Large intestine (tissue), 12 donors: ENCODE data around the gene CLEC18B. TPM values are rescaled to one million over a fixed set of nuclear protein-coding genes. Genes with fewer than 3 reads are reported as not detected.
"Not testable (repeated sequence)": the region's sequence is repeated elsewhere in the genome, so short reads cannot be mapped to it uniquely, and the experiment has no call there.

Experiments
- DNase-seq, 2 donors: peaks; one replicate each; pipeline versions ENCODE4 v3.0.0 to v3.0.0-alpha.2; 2013
- H3K27ac ChIP-seq: one replicate; pipeline ENCODE4 v1.5.1; 2013; ENCODE audit warnings: low read length
- H3K27me3 ChIP-seq: 2 replicates; pipeline ENCODE4 v1.6.1; 2013; ENCODE audit warnings: low read length; ENCODE audit not compliant: control insufficient read depth, insufficient read depth
- H3K36me3 ChIP-seq: 2 replicates; pipeline ENCODE4 v1.6.1; 2013; ENCODE audit warnings: low read length; ENCODE audit not compliant: control insufficient read depth, insufficient read depth
- H3K4me1 ChIP-seq: one replicate; pipeline ENCODE4 v1.6.1; 2013; ENCODE audit warnings: low read length; ENCODE audit not compliant: control insufficient read depth, insufficient read depth
- H3K4me3 ChIP-seq: one replicate; pipeline ENCODE4 v1.5.1; 2013; ENCODE audit warnings: low read length
- H3K9me3 ChIP-seq: one replicate; pipeline ENCODE4 v1.6.1; 2013; ENCODE audit warnings: mild to moderate bottlenecking, low read depth, low read length, moderate library complexity; ENCODE audit not compliant: control insufficient read depth
- WGBS: methylation state at CpG from one replicate; pipeline ENCODE4 v1.1.5; 2013; ENCODE audit warnings: low lambda C conversion rate; ENCODE audit not compliant: insufficient coverage; 5-methylcytosine and 5-hydroxymethylcytosine counted together
- long read RNA-seq, 11 donors: transcript quantifications; one replicate each; lab custom pipeline, GENCODE V29; 2026
- polyA plus RNA-seq: library from polyadenylated mRNA; unstranded; fragments of 120-200 nt; gene quantifications from one replicate; pipeline ENCODE4 v1.2.1, GENCODE V29; 2013

The CLEC18B gene
- 2.8 TPM for polyA plus RNA-seq
- long read RNA-seq, donor 1, result 0 reads
- long read RNA-seq, donor 2, result 0 reads
- long read RNA-seq, donor 3, result 0 reads
- long read RNA-seq, donor 4, result 0 reads
- long read RNA-seq, donor 5, result 0 reads
- long read RNA-seq, donor 6, result 0 reads
- long read RNA-seq, donor 7, result 0 reads
- long read RNA-seq, donor 8, result 0 reads
- long read RNA-seq, donor 9, result 0 reads
- long read RNA-seq, donor 10, result 0 reads
- long read RNA-seq, donor 11, result 0 reads

DNA sequence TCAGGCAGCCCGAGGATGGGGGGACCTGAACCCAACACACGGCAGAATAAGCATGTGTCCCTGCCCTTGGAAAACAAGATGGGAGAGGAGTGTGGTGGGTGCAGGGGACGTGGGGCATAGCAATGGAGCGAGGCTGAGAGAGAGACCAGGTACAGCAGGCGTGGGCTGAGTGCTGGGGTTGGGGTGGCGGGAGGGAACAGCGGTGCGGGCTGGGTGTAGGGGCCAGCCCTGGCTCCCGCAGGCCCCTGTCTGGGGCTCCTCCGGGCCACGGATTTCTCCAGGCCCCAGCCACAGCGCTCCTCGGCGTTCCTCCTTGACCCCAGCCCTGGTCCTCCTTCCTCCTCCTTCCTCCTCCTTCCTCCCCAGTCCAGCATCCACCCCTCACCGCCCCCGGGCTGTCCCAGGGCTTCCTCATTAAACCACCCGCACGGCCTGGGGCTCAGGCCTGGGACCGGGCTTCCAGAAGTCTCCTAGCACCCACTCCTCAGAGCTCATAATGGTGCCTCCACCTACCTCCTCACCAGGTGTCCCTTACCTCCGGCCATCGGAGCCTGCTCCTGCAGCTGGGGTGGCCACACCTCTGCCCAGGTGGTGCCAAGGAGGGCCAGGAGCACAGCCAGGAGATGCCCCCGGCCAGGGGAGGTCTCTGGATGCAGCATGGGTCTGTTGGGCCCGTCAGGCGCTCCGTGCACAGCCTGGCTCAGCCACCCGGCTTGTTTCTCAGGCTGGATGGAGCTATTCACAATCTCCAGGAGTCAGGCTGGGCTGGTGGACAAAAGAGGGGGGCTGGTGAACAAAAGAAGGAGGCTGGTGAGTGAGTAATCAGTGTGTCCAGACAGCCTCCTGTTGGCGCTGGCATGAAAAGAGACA, at the start of gene CLEC18B:
Gene CLEC18B (minus strand): TSS at position 867 of the 870 bp plus-strand sequence. CDS start 208 bp downstream, at position 659.
- not testable (repeated sequence) for H3K9me3 ChIP-seq, H3K27me3 ChIP-seq, H3K4me1 ChIP-seq, H3K36me3 ChIP-seq, DNase-seq, H3K4me3 ChIP-seq, H3K27ac ChIP-seq
- no CpG with 5 or more reads among the region's 27 CpGs for WGBS

DNA sequence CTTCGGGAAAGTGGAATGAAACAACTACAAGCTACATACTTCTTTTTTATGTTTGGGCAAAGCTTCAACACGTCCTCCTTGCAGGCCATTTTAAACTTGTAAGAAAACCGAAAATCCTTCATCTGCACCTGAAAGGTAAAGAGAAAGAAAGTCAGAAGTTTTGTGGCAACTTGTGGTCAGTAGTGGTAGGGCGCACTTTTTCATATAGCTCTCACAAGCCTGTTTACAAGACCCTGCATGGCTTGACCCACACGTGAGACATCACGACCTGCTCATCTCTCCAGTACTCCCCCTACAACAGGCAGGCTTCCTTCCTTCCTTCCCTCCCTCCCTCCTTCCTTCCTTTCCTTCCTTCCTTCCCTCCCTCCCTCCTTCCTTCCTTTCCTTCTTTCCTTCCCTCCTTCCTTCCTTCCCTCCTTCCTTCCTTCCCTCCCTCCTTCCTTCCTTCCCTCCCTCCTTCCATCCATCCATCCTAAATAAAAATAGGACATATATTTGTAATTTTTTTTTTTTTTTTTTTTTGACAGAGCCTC, 48.7 kb upstream of the CLEC18B start:
- H3K27me3 ChIP-seq, result no peaks in the 10 kb centered on the region
- peaks cover 91% of the 10 kb centered on the region for H3K36me3 ChIP-seq
- DNase-seq, result no peak
- H3K4me1 ChIP-seq, result no peaks in the 10 kb centered on the region
- peak overlapping the region; percentile 12 for H3K27ac ChIP-seq
- no peaks in the 10 kb centered on the region for H3K9me3 ChIP-seq
- no peak overlapping the region for H3K4me3 ChIP-seq
- 100% methylated on average over 1 of the region's 6 CpGs for WGBS

DNA sequence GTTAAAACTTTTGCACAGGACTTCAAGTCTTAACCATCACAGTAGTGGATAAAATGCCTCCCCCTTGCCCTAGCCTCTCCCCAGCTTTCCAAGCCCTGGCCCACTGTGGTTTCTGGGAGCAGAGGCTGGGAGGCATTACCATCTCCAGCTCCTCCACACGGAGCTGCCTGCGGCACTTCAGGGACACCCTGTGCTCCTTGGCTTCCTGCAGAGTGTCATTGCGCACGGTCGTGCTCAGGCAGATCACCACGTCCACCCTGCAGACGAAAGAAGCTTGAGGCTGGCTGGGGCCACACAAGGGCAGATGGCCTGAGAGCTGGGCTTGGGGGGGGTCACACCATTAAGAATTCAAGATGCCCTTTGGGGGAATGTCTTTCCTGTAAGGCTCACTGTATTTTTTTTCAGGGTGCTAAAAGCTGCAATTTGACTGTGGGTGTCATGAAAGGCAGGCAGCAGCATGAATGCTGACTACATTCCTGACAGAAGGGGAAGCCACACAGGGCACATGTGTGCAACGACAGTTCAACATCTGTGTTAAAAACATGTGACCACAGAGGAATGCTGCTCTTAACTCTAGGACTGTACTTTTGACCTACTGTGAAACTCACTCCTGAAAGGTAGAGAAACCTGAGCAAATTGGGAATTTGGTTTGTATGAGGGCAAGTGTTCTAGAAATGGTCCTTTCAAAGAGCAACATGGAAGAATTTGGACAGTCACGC, 47.7 kb upstream of the CLEC18B start:
- H3K27ac ChIP-seq, result peak overlapping the region; percentile 16
- H3K4me1 ChIP-seq, result no peaks in the 10 kb centered on the region
- DNase-seq, result peak; percentile 16 to 53
- H3K36me3 ChIP-seq, result peaks cover 88% of the 10 kb centered on the region
- H3K9me3 ChIP-seq, result no peaks in the 10 kb centered on the region
- no peaks in the 10 kb centered on the region for H3K27me3 ChIP-seq
- WGBS, result no CpG with 5 or more reads among the region's 9 CpGs
- no peak overlapping the region for H3K4me3 ChIP-seq

DNA sequence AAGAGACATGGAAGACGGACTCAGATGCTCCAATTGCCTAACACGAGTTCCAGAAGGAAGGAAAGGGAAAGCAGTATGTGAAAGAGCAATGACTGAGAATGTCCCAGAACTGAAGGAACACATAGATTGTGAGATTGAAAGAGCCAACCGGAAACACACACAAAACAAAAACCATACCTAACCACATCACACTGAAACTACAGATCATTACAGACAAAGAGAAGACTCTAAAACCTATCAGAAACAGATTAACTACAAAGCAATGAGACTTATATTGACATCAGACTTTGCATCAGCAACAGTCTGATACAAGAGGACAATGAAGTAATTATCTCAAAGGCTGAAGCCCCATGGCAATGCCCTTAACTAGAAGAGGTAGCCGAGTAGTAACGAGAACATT, 45.6 kb upstream of the CLEC18B start:
- DNase-seq, result no peak
- Histone ChIP-seq H3K27me3 (no peaks in the 10 kb centered on the region), H3K36me3 (peaks cover 89% of the 10 kb centered on the region), H3K9me3 (no peaks in the 10 kb centered on the region), H3K27ac (no peak overlapping the region), H3K4me1 (no peaks in the 10 kb centered on the region), H3K4me3 (no peak overlapping the region)
- 100% methylated on average over 4 of the region's 5 CpGs for WGBS

DNA sequence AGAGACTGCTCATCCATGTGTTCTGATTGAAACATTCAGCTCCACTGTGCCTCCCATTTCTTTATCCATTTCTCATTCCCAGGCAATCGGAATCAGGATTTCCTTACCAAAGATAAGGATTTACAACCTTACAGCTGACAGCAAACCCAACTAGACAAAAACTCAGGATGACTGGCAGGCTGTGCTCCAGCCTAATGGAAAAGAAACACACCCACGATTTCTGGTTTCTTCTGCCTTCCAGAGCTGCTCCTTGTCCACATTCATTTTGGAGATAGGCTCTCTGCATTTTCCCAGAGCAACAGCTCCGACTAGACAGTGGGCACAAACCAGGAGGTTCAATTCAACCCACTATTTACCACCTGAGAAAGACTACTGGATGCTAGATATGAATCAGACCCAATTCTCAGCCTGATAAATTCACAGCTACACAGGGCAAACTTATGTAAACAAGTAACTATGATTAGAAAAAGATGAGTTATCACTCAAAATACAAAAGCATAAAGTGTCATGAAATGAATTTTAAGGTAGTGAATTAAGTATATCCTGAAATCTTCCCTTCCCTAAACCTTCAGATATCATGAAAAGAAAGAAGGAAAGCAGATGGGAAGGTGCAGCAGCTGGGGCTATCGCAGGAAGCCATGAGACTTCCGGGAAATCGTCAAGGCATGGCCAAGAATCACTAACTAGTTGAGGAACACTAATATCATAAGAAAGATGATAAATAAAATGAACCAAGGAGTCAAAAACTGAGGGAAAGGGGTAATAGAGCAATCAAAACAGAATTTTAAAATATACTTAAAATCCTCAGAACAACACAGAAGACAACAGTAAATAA, 44.8 kb upstream of the CLEC18B start:
- no peak overlapping the region for H3K27ac ChIP-seq
- no peak overlapping the region for H3K4me3 ChIP-seq
- peaks cover 88% of the 10 kb centered on the region for H3K36me3 ChIP-seq
- H3K27me3 ChIP-seq, result no peaks in the 10 kb centered on the region
- no peaks in the 10 kb centered on the region for H3K4me1 ChIP-seq
- H3K9me3 ChIP-seq, result no peaks in the 10 kb centered on the region
- no peak for DNase-seq
- 94% methylated on average over 2 of the region's 6 CpGs for WGBS

DNA sequence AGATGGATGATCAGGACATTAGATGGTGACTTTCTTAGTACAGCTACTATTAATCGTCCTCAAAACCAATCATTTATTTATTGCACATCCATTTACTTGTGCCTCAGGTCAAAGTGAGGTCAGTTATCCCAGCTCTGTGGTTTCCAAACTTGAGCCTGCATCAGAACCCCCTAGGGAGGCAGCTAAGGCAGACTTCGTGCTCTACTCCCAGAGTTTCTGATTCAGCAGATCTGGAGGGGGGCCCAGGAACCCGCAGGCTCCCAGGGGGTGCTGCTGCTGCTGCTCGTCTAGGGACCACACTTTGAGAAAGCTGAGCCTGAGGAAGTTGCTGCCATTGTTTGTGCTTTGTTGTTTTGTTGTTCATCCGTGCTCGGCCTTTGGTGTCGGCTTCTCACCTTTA, 44.0 kb upstream of the CLEC18B start:
- no peaks in the 10 kb centered on the region for H3K4me1 ChIP-seq
- DNase-seq, result no peak
- WGBS, result no CpG with 5 or more reads among the region's 7 CpGs

DNA sequence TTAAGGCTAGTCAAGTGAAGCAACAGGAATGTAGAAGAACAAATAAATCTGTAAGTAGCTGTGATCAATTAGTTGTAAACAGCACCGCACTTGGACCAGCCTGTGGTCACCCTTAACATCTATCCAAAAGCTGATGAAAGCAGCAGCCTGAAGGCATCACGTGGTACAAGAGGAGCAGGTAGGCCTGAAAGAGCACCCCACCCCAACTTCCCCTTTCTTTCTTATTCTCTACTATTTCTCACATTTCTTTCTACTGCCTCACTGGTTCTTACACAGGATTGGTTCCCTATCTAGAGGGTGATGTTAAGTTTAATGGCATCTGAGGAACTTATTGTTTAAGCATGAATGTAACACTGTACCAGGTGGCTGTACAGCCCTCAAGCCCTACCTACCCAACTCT, 42.6 kb upstream of the CLEC18B start:
- peaks cover 87% of the 10 kb centered on the region for H3K36me3 ChIP-seq
- H3K27ac ChIP-seq, result no peak overlapping the region
- H3K4me3 ChIP-seq, result no peak overlapping the region
- WGBS, result no CpG with 5 or more reads among the region's 2 CpGs
- no peaks in the 10 kb centered on the region for H3K4me1 ChIP-seq
- H3K9me3 ChIP-seq, result no peaks in the 10 kb centered on the region
- no peaks in the 10 kb centered on the region for H3K27me3 ChIP-seq
- no peak for DNase-seq

More for the DNA sequence above, 44.0 kb upstream of the CLEC18B start:
- no peaks in the 10 kb centered on the region for H3K9me3 ChIP-seq
- H3K27ac ChIP-seq, result no peak overlapping the region
- H3K36me3 ChIP-seq, result peaks cover 90% of the 10 kb centered on the region
- H3K4me3 ChIP-seq, result no peak overlapping the region
- H3K27me3 ChIP-seq, result no peaks in the 10 kb centered on the region

DNA sequence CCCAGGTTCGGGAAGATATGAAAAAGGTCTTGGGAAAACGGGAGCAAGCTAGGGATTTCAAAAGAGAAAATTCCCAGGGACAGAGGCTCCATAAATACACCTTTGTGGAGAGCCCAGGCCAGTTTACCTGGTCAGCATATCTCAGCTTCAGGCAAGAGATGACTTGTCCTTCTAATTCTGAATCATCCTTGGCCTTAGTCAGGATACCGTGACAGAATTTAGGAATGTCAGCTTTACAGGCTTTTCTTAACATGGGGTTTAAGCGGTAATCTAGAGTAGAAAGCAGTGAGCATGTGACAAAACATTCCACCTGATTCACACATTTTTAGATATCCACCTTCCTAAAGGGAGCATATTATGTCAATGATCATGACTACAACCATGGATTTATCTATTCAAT, 41.1 kb upstream of the CLEC18B start:
- DNase-seq, result no peak
- WGBS, result no CpG with 5 or more reads among the region's 4 CpGs
- Histone ChIP-seq H3K27ac (no peak overlapping the region), H3K9me3 (no peaks in the 10 kb centered on the region), H3K27me3 (no peaks in the 10 kb centered on the region), H3K4me3 (no peak overlapping the region), H3K36me3 (peaks cover 81% of the 10 kb centered on the region), H3K4me1 (no peaks in the 10 kb centered on the region)

DNA sequence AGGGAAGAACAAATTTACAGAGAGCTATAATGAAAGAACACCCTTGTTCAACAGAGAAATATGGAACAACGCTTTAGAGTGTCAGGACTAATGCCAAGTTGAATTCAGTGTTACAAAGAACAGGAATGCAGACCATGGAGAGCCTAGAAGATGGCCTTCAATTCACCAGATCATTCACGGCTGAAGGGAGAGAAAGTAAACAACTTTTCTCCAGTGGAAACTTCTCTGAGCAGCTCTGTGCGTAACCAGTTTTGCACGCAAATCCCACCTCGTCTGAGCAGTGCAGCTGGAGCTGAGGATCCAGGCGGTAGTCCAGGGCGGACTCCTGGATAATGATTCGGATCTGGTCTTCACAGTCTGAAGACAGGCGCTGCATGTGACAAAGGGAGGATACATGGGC, 40.5 kb upstream of the CLEC18B start:
- Histone ChIP-seq H3K27me3 (no peaks in the 10 kb centered on the region), H3K4me1 (no peaks in the 10 kb centered on the region), H3K4me3 (no peak overlapping the region), H3K27ac (no peak overlapping the region), H3K9me3 (no peaks in the 10 kb centered on the region), H3K36me3 (peaks cover 81% of the 10 kb centered on the region)
- WGBS, result 80% methylated on average over 1 of the region's 9 CpGs
- DNase-seq, result no peak
